Smooth muscle cell (in vitro differentiated cells): ENCODE measurements around the gene IL13. TPM values are rescaled to one million over a fixed set of nuclear protein-coding genes. Genes with fewer than 3 reads are reported as not detected.

ENCODE experiments used
- DNase-seq: peaks from one replicate; lab custom pipeline; 2025; ENCODE audit not compliant: unreplicated experiment; lab: John Stamatoyannopoulos, UW
- H2AFZ ChIP-seq: fragments of 200-600 bp; sonication (generic); 2 replicates; pipeline ENCODE4 v1.6.0; 2016; ENCODE audit warnings: antibody characterized with exemption, low read depth, mild to moderate bottlenecking
- H3F3A ChIP-seq: fragments of 200-600 bp; sonication (generic); 2 replicates; pipeline ENCODE4 v1.6.0; 2017; ENCODE audit warnings: antibody characterized with exemption, low read depth
- H3K27ac ChIP-seq: fragments of 200-600 bp; sonication (generic); 2 replicates; pipeline ENCODE4 v1.5.1; 2016; ENCODE audit warnings: low read depth, mild to moderate bottlenecking
- H3K27me3 ChIP-seq: fragments of 200-600 bp; sonication (generic); 2 replicates; pipeline ENCODE4 v1.6.1; 2016; ENCODE audit warnings: low read depth, mild to moderate bottlenecking
- H3K36me3 ChIP-seq: fragments of 200-600 bp; sonication (generic); 2 replicates; pipeline ENCODE4 v1.5.1; 2016; ENCODE audit warnings: low read depth
- H3K4me1 ChIP-seq: fragments of 200-600 bp; sonication (generic); 2 replicates; pipeline ENCODE4 v1.5.1; 2016; ENCODE audit warnings: low read depth
- H3K4me2 ChIP-seq: fragments of 200-600 bp; sonication (generic); 2 replicates; pipeline ENCODE4 v1.6.0; 2016; ENCODE audit warnings: mild to moderate bottlenecking
- H3K4me3 ChIP-seq: fragments of 200-600 bp; sonication (generic); 2 replicates; pipeline ENCODE4 v1.5.1; 2016; ENCODE audit warnings: mild to moderate bottlenecking
- H3K79me2 ChIP-seq: fragments of 200-600 bp; sonication (generic); 2 replicates; pipeline ENCODE4 v1.6.0; 2016; ENCODE audit warnings: low read depth, mild to moderate bottlenecking
- H3K9ac ChIP-seq: fragments of 200-600 bp; sonication (generic); 2 replicates; pipeline ENCODE4 v1.6.0; 2016; ENCODE audit warnings: low read depth
- H3K9me3 ChIP-seq: fragments of 200-600 bp; sonication (generic); replicated peaks from 2 replicates; pipeline ENCODE4 v1.5.1; 2016; ENCODE audit warnings: low read depth
- H4K20me1 ChIP-seq: fragments of 200-600 bp; sonication (generic); 2 replicates; pipeline ENCODE4 v1.6.0; 2016; ENCODE audit warnings: low read depth
- WGBS: methylation state at CpG from one replicate; pipeline ENCODE4 v1.1.7; 2016; ENCODE audit warnings: low lambda C conversion rate; 5-methylcytosine and 5-hydroxymethylcytosine counted together
- polyA plus RNA-seq: library from polyadenylated mRNA; unstranded; fragments of >200 nt; fragmentation: Nextera tagmentation; extraction: Ambion mirVana; gene quantifications from 2 replicates; pipeline ENCODE4 v1.2.1, GENCODE V29; 2016
- total RNA-seq: library from RNA; depleted of rRNA; stranded (reverse); fragments of >200 nt; gene quantifications from 2 replicates; pipeline ENCODE4 v1.2.3, GENCODE V29; 2014
- TF ChIP-seq, protein P1 (sequence below): fragments of 200-600 bp; sonication (generic); IDR thresholded peaks from 2 replicates; pipeline ENCODE4 v1.5.1; 2017; ENCODE audit warnings: borderline replicate concordance, mild to moderate bottlenecking, antibody characterized with exemption; ENCODE audit not compliant: insufficient read depth, poor library complexity, severe bottlenecking

IL13 gene
- total and polyA plus RNA-seq, 2 experiments from 2014 or later, result 0.18 TPM; not detected in 1

DNA sequence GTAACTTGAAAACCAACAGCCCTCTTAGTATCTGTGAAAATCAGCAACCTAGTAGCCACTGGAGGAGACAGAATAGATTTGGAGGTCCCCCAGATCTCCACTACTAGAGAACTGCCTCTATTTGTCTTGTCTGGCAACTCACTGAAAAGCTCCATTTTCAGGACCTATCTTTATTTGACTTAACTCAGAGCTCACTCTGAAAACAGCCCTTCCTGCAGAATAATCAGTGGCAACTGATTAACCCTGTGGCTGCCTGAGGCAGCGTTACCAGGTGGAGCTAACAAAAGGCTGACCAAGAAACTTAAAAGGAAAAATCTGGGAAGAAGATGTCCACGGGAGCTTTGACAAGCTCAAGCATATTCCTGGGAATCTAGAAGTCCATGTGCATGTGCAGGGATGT, 10.5 kb upstream of the IL13 start:
- H3K9me3 ChIP-seq, result peaks cover 7% of the 10 kb centered on the region
- DNase-seq, result no peak
- H3F3A ChIP-seq, result no peaks in the 10 kb centered on the region
- WGBS, result 89% methylated on average over 2 of the region's 2 CpGs
- no peak overlapping the region for H3K9ac ChIP-seq
- H3K27ac ChIP-seq, result no peak overlapping the region
- H3K79me2 ChIP-seq, result no peaks in the 10 kb centered on the region
- no peak overlapping the region for H3K4me3 ChIP-seq
- H3K27me3 ChIP-seq, result peaks cover 6% of the 10 kb centered on the region
- no peaks in the 10 kb centered on the region for H3K4me1 ChIP-seq
- H4K20me1 ChIP-seq, result no peaks in the 10 kb centered on the region
- no peak overlapping the region for H3K4me2 ChIP-seq
- H3K36me3 ChIP-seq, result no peaks in the 10 kb centered on the region
- TF ChIP-seq, protein P1, sequence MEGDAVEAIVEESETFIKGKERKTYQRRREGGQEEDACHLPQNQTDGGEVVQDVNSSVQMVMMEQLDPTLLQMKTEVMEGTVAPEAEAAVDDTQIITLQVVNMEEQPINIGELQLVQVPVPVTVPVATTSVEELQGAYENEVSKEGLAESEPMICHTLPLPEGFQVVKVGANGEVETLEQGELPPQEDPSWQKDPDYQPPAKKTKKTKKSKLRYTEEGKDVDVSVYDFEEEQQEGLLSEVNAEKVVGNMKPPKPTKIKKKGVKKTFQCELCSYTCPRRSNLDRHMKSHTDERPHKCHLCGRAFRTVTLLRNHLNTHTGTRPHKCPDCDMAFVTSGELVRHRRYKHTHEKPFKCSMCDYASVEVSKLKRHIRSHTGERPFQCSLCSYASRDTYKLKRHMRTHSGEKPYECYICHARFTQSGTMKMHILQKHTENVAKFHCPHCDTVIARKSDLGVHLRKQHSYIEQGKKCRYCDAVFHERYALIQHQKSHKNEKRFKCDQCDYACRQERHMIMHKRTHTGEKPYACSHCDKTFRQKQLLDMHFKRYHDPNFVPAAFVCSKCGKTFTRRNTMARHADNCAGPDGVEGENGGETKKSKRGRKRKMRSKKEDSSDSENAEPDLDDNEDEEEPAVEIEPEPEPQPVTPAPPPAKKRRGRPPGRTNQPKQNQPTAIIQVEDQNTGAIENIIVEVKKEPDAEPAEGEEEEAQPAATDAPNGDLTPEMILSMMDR, result no peak
- H2AFZ ChIP-seq, result no peak overlapping the region

DNA sequence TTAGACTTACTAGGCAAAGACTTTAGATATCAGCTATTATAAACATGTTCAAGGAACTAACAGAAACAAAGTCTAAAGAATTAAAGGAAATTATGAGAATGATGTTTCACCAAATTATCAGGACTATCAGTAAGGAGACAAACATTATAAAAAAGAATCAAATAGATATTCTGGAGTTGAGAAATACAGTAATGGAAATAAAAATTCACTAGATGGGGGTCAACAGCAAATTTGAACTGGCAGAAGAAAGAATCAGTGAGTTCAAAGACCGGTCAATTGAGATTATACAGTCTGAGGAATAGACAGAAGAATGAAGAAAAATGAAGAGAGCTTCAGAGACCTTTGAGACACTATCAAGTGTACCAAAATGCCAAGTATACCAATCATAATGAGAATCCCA, 9.6 kb upstream of the IL13 start:
- Histone ChIP-seq H3K79me2 (no peaks in the 10 kb centered on the region), H2AFZ (no peak overlapping the region), H3F3A (no peaks in the 10 kb centered on the region), H3K9me3 (peaks cover 7% of the 10 kb centered on the region), H3K4me3 (no peak overlapping the region), H3K36me3 (no peaks in the 10 kb centered on the region), H3K27ac (no peak overlapping the region), H3K27me3 (peaks cover 15% of the 10 kb centered on the region), H3K9ac (no peak overlapping the region), H3K4me1 (no peaks in the 10 kb centered on the region), H3K4me2 (no peak overlapping the region), H4K20me1 (no peaks in the 10 kb centered on the region)
- WGBS, result 92% methylated on average over 1 of the region's 1 CpG
- no peak for DNase-seq
- TF ChIP-seq, protein P1, result no peak

DNA sequence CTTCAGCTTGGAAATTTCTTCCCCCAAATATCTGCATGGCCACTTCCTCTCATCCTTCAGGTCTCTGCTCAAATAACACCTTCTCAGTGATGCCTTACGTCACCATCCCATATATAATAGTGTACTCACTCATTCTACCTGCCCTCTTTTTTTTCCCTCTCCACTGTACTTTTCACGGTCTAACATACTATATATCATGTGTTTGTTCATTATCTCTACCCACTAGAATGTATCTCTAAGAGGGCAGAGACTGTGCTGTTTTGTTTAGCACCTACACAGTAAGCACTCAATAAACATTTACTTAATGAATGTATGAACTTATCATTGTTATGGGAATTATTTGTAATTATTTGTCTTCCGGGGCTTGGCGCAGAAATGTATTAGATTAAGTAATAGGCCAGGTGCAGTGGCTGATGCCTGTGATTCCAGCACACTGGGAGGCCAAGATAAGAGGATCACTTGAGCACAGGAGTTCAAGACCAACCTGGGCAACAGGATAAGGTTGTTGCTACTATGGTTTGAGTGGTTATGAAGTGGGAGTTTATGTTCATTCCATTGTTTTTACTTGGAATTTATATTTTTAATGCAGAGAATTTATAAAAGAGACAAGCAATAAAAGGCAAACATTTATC, 6.0 kb upstream of the IL13 start:
- Histone ChIP-seq H3K4me2 (no peak overlapping the region), H2AFZ (no peak overlapping the region), H3K4me1 (peaks cover 6% of the 10 kb centered on the region), H3K4me3 (no peak overlapping the region), H3K9ac (no peak overlapping the region), H3K27me3 (peaks cover 45% of the 10 kb centered on the region), H4K20me1 (no peaks in the 10 kb centered on the region), H3K36me3 (no peaks in the 10 kb centered on the region), H3K9me3 (peaks cover 7% of the 10 kb centered on the region), H3F3A (no peaks in the 10 kb centered on the region), H3K79me2 (no peaks in the 10 kb centered on the region), H3K27ac (no peak overlapping the region)
- DNase-seq, result no peak
- 95% methylated on average over 4 of the region's 4 CpGs for WGBS
- TF ChIP-seq, protein P1, result no peak

DNA sequence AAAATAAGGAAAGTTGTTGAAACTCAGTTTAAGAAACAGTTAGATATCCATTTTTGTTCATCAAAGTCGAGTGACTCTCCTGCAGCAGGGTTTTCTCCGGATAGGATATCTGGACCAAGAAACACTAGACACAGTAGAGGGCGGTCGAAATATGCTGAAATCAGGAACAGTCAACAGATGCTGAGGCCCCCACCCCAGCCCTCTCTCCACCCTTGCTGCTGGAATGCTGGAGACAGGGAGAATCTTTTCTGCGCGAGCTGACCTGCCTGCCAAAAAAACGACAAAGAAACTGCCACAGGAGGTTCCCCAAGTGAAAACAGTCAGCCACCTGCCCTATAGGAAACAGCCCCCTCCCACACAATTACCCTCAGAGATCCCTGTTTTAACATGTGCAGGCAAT, 4.3 kb upstream of the IL13 start:
- H2AFZ ChIP-seq, result no peak overlapping the region
- DNase-seq, result no peak

More for the DNA sequence above, 4.3 kb upstream of the IL13 start:
- 62% methylated on average over 7 of the region's 7 CpGs for WGBS
- no peaks in the 10 kb centered on the region for H3K79me2 ChIP-seq
- no peak overlapping the region for H3K9ac ChIP-seq
- H3F3A ChIP-seq, result no peaks in the 10 kb centered on the region
- H4K20me1 ChIP-seq, result no peaks in the 10 kb centered on the region
- no peaks in the 10 kb centered on the region for H3K9me3 ChIP-seq
- H3K4me2 ChIP-seq, result no peak overlapping the region
- peaks cover 6% of the 10 kb centered on the region for H3K4me1 ChIP-seq
- peaks cover 45% of the 10 kb centered on the region for H3K27me3 ChIP-seq
- TF ChIP-seq, protein P1, result no peak
- H3K36me3 ChIP-seq, result no peaks in the 10 kb centered on the region
- no peak overlapping the region for H3K4me3 ChIP-seq
- H3K27ac ChIP-seq, result no peak overlapping the region
